ENCODE data around the gene TRIM67. TPM values are rescaled to one million over a fixed set of nuclear protein-coding genes. Genes with fewer than 3 reads are reported as not detected.

Gene TRIM67
- total and polyA plus RNA-seq, 4 donors: under 0.01 to 0.09 TPM; not detected in 2

- TF ChIP-seq, protein P1, sequence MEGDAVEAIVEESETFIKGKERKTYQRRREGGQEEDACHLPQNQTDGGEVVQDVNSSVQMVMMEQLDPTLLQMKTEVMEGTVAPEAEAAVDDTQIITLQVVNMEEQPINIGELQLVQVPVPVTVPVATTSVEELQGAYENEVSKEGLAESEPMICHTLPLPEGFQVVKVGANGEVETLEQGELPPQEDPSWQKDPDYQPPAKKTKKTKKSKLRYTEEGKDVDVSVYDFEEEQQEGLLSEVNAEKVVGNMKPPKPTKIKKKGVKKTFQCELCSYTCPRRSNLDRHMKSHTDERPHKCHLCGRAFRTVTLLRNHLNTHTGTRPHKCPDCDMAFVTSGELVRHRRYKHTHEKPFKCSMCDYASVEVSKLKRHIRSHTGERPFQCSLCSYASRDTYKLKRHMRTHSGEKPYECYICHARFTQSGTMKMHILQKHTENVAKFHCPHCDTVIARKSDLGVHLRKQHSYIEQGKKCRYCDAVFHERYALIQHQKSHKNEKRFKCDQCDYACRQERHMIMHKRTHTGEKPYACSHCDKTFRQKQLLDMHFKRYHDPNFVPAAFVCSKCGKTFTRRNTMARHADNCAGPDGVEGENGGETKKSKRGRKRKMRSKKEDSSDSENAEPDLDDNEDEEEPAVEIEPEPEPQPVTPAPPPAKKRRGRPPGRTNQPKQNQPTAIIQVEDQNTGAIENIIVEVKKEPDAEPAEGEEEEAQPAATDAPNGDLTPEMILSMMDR (IDR thresholded peaks at IDR 0.05; ENCODE audit: control extremely low read depth, extremely low read depth): no peak
- Histone ChIP-seq H3K36me3 (ENCODE audit: control insufficient read depth in 4 of 4, insufficient read depth in 4 of 4, low read length in 4 of 4) (no peaks in the 10 kb centered on the region), H3K27ac (ENCODE audit: low read depth in 1 of 2, low read length in 1 of 2) (no peak overlapping the region), H3K4me1 (ENCODE audit: control insufficient read depth in 5 of 5, insufficient read depth in 5 of 5, low read length in 5 of 5) (peaks cover 0 to 30% (median 9%) of the 10 kb centered on the region in 5 donors), H3K9ac (ENCODE audit: insufficient read depth in 1 of 2, low read length in 2 of 2) (no peak overlapping the region), H3K9me3 (ENCODE audit: control insufficient read depth in 4 of 4, insufficient read depth in 3 of 4, low read length in 3 of 4) (peaks cover 0 to 7% (median 0%) of the 10 kb centered on the region in 4 donors), H3K27me3 (ENCODE audit: control insufficient read depth in 3 of 3, insufficient read depth in 3 of 3, low read length in 2 of 3) (peaks cover 0 to 3% (median 0%) of the 10 kb centered on the region in 3 donors), H3K4me3 (no peak overlapping the region)
- WGBS, 2 donors: 71 to 81% methylated on average over 2 of the region's 2 CpGs
- DNase-seq: no peak
- no peak for ATAC-seq (ENCODE audit: insufficient read depth, low FRiP score)
Measured at GRCh38 chr1:231194476-231194842, 32.6 kb downstream of the TRIM67 start.

GRCh38 chr1:231194843-231195516, 33.1 kb downstream of the TRIM67 start:
- peak; percentile 30 for ATAC-seq (ENCODE audit: insufficient read depth, low FRiP score)
- no peak for DNase-seq

GRCh38 chr1:231196307-231196706, 34.4 kb downstream of the TRIM67 start:
- peaks cover 0 to 42% (median 16%) of the 10 kb centered on the region in 5 donors for H3K4me1 ChIP-seq (ENCODE audit: control insufficient read depth in 5 of 5, insufficient read depth in 5 of 5, low read length in 5 of 5)
- no peaks in the 10 kb centered on the region for H3K9me3 ChIP-seq (ENCODE audit: control insufficient read depth in 4 of 4, insufficient read depth in 3 of 4, low read length in 3 of 4)
- TF ChIP-seq, protein P1 (IDR thresholded peaks at IDR 0.05; ENCODE audit: control extremely low read depth, extremely low read depth): no peak
- no peak overlapping the region for H3K4me3 ChIP-seq
- peaks cover 0 to 3% (median 0%) of the 10 kb centered on the region in 3 donors for H3K27me3 ChIP-seq (ENCODE audit: control insufficient read depth in 3 of 3, insufficient read depth in 3 of 3, low read length in 2 of 3)
- H3K9ac ChIP-seq (ENCODE audit: insufficient read depth in 1 of 2, low read length in 2 of 2): no peak overlapping the region
- H3K36me3 ChIP-seq (ENCODE audit: control insufficient read depth in 4 of 4, insufficient read depth in 4 of 4, low read length in 4 of 4): no peaks in the 10 kb centered on the region
- ATAC-seq (ENCODE audit: insufficient read depth, low FRiP score): no peak
- 87 to 90% methylated on average over 3 of the region's 3 CpGs for WGBS, 2 donors
- no peak overlapping the region for H3K27ac ChIP-seq (ENCODE audit: low read depth in 1 of 2, low read length in 1 of 2)
- no peak for DNase-seq

More at GRCh38 chr1:231194843-231195516, 33.1 kb downstream of the TRIM67 start:
- Histone ChIP-seq H3K9me3 (ENCODE audit: control insufficient read depth in 4 of 4, insufficient read depth in 3 of 4, low read length in 3 of 4) (peaks cover 0 to 2% (median 0%) of the 10 kb centered on the region in 4 donors), H3K4me1 (ENCODE audit: control insufficient read depth in 5 of 5, insufficient read depth in 5 of 5, low read length in 5 of 5) (peaks cover 0 to 31% (median 9%) of the 10 kb centered on the region in 5 donors), H3K4me3 (no peak overlapping the region), H3K36me3 (ENCODE audit: control insufficient read depth in 4 of 4, insufficient read depth in 4 of 4, low read length in 4 of 4) (no peaks in the 10 kb centered on the region), H3K9ac (ENCODE audit: insufficient read depth in 1 of 2, low read length in 2 of 2) (no peak overlapping the region), H3K27me3 (ENCODE audit: control insufficient read depth in 3 of 3, insufficient read depth in 3 of 3, low read length in 2 of 3) (peaks cover 0 to 3% (median 0%) of the 10 kb centered on the region in 3 donors), H3K27ac (ENCODE audit: low read depth in 1 of 2, low read length in 1 of 2) (no peak overlapping the region)
- TF ChIP-seq, protein P1 (IDR thresholded peaks at IDR 0.05; ENCODE audit: control extremely low read depth, extremely low read depth): no peak
- WGBS, 2 donors: 73 to 78% methylated on average over 8 of the region's 8 CpGs

Measured in lung (tissue), 12 donors.